DMS 273 (cell line): ENCODE results near the gene ARMCX1.
A peak's percentile ranks its signal among the peaks of the same experiment; 100 is the strongest.
"Not testable (repeated sequence)": the region's sequence is repeated elsewhere in the genome, so short reads cannot be mapped to it uniquely, and the experiment has no call there.

Experiments
- DNase-seq: peaks from one replicate; lab custom pipeline; 2025; ENCODE audit not compliant: unreplicated experiment; lab: John Stamatoyannopoulos, UW

The ARMCX1 gene

DNA sequence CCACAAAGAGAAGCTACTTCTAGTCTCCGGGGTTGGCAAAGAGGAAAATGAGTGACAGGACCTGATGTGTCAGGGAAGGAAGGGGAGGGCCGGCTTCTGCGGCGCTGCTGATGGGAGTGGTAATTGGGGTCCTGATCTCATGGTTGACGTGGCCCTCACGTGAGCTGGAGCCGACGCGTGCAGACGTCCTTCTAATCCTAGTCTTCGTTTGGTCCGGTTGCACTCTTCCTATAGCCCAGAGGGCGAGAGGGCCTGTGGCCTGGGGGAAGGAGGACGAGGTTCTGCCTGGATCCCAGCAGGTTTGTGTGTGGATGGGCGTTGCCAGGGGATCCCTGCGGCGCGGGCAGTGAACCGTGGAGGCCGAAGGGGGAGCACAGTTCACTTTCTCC lies at the start of gene ARMCX1:
Gene ARMCX1 (plus strand): TSS at position 186 of the 389 bp plus-strand sequence. CDS start 2,384 bp downstream, outside the sequence.
- peak; percentile 6 for DNase-seq

DNA sequence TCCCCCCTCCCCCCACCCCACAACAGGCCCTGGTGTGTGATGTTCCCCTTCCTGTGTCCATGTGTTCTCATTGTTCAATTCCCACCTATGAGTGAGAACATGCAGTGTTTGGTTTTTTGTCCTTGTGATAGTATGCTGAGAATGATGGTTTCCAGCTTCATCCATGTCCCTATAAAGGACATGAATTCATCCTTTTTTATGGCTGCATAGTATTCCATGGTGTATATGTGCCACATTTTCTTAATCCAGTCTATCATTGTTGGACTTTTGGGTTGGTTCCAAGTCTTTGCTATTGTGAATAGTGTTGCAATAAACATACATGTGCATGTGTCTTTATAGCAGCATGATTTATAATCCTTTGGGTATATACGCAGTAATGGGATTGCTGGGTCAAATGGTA lies 47.4 kb upstream of the ARMCX1 start:
- not testable (repeated sequence) for DNase-seq

DNA sequence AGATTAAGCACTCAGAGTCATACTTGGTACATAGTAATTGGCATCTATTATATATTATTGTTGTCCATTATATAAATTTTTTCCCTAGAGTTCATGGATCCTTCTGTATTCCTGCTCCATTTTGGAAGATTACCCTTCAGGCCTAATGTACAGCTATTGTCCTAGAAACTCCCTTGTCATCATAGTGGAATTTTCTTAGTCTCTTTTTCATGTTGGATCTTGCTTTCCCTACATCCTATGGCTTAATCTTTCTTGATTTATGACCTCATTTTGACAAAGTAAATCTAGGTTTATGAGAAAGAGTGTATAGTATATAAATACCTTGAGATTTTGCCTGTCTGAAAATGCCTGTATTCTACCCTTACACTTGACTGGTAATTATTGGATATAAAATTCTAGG lies 43.0 kb upstream of the ARMCX1 start:
- no peak for DNase-seq

DNA sequence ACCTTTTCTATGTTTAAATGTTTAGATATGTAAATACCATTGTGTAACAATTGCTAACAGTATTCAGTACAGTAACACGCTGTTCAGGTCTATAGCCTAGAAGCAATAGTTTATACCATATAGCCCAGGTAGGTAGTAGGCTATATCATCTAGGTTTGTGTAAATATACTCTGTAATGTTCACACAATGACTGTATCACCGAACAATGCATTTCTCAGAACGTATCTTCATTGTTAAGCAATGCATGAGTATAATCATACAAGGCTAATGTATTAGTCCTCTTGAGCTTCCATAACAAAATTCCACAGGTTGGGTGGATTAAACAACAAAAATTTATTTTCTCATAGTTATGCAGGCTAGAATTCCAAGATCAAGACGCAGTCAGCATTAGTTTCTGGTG lies 42.4 kb upstream of the ARMCX1 start:
- DNase-seq: no peak

DNA sequence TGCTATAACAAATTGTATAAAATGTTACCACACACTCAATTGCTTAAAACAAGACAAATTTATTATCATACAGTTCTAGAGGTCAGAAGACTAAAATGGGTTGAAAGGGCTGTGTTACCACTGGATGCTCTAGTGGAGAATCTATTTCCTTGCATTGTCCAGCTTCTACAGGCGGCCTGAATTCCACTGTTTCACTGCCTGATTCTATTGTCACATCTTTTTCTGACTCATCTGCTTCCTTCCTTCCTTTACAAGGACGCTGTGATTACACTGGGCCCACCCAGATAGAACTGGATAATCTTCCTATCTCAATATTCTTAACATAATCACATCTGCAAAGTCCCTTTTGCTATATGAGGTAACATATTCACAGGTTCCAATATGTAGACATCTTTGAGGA lies 19.4 kb upstream of the ARMCX1 start:
- no peak for DNase-seq

DNA sequence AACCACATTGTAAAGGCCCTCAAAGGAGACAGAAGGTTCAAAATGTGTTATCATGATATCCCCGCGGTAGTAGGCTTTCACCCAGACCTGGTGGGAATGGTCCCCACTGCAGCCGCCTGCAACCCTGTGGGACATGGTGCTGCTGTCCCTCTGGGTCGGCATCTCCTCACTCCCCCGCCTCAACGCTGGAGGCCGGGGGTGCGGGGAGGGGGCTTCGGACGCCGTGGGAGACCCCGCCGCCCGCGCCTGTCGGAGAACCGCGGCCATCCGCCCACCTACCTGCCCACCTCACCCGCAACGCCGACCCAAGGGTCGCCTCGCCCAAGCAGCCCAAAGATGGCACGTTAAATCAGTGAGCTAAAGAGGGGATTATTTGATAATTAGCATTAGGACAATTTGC lies 11.2 kb upstream of the ARMCX1 start:
- DNase-seq: no peak

DNA sequence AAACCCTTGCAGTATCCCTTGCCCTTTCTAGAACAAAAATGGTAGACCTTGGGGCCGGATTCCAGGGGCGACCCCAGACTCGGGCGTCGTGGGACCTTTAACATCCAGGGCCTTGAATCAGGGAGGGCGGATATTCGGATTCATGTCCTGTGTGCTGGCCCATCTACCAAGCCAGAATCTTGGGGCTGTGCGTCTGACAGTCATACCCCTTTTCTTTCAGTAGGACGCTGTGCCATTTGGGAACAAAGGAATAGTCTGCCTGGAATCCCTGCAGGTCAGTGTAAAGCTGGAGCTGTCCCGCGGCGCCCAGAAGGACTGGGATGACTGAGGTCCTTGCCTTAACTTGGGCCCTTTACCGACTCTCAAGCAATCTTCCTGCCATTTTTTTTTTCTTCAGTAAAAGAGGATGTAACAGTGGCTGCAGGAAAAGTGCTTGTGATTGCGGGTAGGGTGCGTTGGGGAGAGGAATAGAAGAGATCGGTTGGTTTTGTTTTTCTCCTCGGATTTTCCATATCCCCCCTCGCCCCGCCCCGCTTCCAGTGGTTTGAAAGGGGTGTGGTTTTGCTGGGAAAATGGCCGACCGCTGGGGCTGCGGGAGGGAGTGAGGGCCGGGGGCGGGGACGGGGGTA lies 518 bp downstream of the ARMCX1 start:
- peak; percentile 16 for DNase-seq

DNA sequence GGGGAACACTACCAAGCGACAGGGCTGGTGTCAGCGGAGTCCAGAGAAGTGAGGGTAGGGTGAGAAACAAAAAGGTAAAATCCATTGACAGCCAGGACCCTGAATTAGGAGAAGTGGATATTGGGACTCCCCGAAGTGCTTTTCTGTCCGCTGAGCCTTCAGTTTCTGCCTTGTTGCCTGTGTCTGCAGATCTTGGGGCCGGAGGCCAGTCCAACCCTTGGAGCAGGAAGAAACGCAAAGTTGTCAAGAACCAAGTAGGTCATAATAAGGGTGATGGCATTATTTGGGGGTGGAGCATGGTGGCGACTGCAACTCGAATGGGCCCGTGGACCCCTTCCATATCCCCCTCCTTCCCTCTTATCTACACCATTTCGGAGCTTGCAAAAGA lies 1.0 kb downstream of the ARMCX1 start:
- no peak for DNase-seq

DNA sequence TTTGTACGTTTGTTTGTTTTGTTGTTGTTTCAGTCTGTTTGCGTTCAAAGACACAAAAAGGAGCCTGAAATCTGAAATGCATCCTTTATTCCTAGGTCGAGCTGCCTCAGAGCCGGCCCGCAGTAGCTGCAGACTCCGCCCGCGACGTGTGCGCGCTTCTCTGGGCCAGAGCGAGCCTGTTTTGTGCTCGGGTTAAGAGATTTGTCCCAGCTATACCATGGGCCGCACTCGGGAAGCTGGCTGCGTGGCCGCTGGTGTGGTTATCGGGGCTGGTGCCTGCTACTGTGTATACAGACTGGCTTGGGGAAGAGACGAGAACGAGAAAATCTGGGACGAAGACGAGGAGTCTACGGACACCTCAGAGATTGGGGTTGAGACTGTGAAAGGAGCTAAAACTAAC lies 2.4 kb downstream of the ARMCX1 start:
- no peak for DNase-seq

DNA sequence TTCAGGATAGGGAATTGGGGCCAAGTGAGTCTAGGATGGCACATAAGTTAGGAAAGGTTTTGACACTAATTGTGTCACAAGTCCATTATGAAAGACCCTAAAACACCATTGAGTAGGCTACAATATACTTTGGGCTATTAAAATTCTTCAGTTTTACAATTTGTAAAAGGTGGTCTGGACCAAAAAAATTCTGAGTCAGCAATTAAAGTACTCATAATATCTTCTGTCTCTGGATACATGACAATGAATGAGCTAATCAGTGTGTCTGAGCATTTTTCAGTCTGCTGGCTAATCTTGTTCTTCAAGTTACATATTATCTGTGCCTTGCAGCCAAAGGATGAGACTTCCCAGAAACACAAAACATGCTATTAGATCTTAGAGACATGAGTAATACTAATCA lies 14.3 kb downstream of the ARMCX1 start:
- no peak for DNase-seq

DNA sequence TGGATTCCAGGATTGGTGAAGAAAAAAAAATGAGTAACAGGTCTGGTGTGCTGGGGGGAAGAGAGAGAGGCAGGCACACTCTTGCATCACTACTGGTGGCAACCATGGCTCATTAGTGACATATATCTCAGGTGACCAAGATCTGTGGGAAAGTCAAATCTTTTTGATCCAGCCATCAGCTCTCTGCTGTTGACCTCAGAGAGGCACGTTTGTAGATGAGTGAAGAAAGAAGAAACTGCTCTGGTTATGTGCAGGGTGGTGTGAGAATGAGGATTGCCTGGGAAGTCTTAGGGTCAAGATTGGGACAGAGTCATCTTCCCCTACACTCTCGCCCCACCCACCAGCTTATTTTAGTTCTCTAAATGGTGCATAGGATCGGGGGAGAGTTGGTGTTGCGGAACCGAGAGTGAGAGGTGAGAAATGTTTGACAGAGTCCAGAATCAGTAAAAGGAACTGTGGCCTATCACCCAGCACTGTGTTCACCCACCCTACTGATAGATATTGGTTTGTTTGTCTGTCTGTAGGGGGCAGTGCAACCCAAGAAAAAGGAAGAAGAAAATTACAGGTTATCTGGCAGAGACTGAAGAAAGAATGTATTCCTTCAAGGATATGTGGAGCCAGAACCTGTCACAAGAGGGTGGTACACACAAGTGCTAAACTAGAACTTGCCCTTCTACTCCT lies 45.5 kb downstream of the ARMCX1 start:
- DNase-seq: peak; percentile 74

DNA sequence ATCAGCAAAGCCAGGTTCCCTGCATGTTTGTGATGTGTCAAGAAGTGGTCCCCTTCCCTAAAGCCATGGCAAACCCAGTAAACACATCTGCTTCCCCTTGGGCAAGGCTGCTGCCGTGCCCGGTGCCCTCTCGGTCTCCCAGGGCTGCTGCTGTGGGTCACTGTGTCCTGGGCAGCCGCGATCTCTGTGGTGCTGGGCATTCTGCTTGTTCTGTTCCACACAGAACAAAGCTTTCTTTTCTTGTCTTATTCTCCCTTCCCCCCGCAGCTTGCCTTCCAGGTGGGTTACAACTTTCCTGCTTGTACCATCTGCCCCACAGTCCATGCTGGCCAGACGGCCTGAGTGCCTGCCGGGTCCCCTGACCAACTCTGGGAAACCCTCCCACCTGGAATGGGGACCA lies 49.2 kb downstream of the ARMCX1 start:
- DNase-seq: not testable (repeated sequence)

DNA sequence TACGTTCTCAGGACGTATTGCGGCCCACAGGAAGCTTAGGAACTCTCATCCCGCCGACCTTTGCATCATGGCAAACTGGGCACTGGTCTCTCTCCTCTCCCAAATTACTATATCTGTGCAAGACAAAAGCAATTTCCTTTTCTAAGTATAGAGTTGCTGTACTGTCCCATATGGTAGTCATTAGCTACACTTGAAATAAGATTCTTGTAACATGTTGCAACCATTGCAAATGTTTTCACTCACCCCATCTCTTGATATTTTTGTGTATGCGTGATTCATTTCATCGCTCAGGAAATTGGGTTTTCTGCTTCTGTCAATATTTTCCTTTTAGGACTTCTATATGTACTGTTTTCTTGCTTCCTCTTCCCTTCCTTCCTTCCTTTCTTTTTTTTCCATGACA lies 51.7 kb downstream of the ARMCX1 start:
- DNase-seq: no peak
